A673 (cell line): ENCODE measurements around the gene EPN2.

ENCODE experiments used
- EZH2 ChIP-seq: fragments of 200-600 bp; sonication (generic); IDR thresholded peaks from 2 replicates; pipeline ENCODE4 v1.6.1; 2017; ENCODE audit warnings: borderline replicate concordance, low read depth, mild to moderate bottlenecking, mixed read lengths, antibody characterized with exemption, low read length; ENCODE audit not compliant: poor library complexity, severe bottlenecking
- TF ChIP-seq, protein P1 (sequence below): fragments of 300-800, 200-600 bp; sonication (generic); conservative IDR thresholded peaks from 2 replicates; pipeline ENCODE4 v1.5.1; 2017; ENCODE audit warnings: low read depth, mild to moderate bottlenecking, antibody characterized with exemption, low read length, moderate library complexity, mixed read lengths

DNA sequence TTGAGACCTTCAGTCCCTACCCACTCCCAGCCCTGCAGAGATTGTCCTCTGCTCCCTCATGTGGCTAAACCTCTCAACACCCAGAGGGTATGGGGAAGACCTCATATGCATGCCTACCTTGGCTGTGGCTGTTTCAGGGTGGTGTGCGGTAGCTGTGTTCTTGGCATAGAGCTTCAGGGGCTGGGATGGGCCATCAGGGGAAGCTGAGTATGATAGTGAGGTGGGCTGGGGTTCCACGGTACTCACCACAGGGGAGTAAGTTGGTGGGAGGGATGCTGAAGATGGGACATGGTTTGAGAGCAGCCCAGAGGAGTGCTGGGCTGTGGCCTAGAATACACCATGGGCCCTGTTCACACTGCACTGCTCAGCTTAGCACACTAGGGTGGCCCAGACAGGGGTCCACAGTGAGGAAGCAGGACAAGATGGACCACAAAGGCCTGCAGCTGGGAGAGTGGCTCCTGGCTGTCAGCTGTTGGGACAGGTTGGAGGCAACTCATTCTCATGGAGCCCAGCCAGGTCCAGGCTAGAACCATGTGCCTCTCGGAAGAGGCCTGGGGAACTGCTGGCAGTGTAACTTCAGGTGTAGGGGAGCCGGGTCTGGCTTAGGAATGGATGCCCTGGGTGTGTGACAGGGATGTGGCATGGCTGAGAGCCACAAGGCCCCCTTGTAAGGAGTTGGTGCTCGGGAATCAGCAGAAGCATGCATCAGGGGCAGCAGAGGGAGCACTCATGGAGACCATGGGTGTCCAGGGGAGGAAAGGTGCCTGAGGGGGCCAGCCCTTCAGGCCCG is 146.7 kb downstream of the EPN2 start:
- TF ChIP-seq, protein P1, sequence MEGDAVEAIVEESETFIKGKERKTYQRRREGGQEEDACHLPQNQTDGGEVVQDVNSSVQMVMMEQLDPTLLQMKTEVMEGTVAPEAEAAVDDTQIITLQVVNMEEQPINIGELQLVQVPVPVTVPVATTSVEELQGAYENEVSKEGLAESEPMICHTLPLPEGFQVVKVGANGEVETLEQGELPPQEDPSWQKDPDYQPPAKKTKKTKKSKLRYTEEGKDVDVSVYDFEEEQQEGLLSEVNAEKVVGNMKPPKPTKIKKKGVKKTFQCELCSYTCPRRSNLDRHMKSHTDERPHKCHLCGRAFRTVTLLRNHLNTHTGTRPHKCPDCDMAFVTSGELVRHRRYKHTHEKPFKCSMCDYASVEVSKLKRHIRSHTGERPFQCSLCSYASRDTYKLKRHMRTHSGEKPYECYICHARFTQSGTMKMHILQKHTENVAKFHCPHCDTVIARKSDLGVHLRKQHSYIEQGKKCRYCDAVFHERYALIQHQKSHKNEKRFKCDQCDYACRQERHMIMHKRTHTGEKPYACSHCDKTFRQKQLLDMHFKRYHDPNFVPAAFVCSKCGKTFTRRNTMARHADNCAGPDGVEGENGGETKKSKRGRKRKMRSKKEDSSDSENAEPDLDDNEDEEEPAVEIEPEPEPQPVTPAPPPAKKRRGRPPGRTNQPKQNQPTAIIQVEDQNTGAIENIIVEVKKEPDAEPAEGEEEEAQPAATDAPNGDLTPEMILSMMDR, result no peak
- no peak for TF ChIP-seq EZH2
